Right lobe of liver (tissue), 6 donors: ENCODE data around the gene NOL11. TPM values are rescaled to one million over a fixed set of nuclear protein-coding genes. Genes with fewer than 3 reads are reported as not detected.
"Not testable (repeated sequence)": the region's sequence is repeated elsewhere in the genome, so short reads cannot be mapped to it uniquely, and the experiment has no call there.

Experiments used
- ATAC-seq, 4 donors: fragments of 200-7000 bp; cut with Tn5 transposase; one replicate each; pipeline ENCODE4 v1.9.1; 2020; ENCODE audit warnings: mild to moderate bottlenecking in 4 of 4, moderate library complexity in 4 of 4
- DNase-seq, 3 donors: peaks; one replicate each; pipeline ENCODE4 v3.0.0-alpha.2; 2020
- H3K27ac ChIP-seq, 3 donors: fragments of 200-600 bp; one replicate each; pipeline ENCODE4 v1.8.0; 2022
- H3K27me3 ChIP-seq, 2 donors: fragments of 200-600 bp; one replicate each; pipeline ENCODE4 v1.8.0; 2022
- H3K36me3 ChIP-seq, 4 donors: fragments of 200-600 bp; sonication (generic) in 1 of 4; one replicate each; pipeline versions ENCODE4 v1.5.1 to v1.8.0; 2017 to 2022; ENCODE audit warnings: control low read depth in 1 of 4
- H3K4me1 ChIP-seq, 4 donors: fragments of 200-600 bp; sonication (generic) in 1 of 4; one replicate each; pipeline versions ENCODE4 v1.5.1 to v1.8.0; 2017 to 2022; ENCODE audit warnings: control low read depth in 1 of 4
- H3K4me3 ChIP-seq, 3 donors: fragments of 200-600 bp; one replicate each; pipeline ENCODE4 v1.8.0; 2022
- H3K9me3 ChIP-seq, 4 donors: fragments of 200-600 bp; sonication (generic) in 1 of 4; one replicate each; pipeline versions ENCODE4 v1.5.1 to v1.8.0; 2017 to 2022; ENCODE audit warnings: control low read depth in 1 of 4
- POLR2A ChIP-seq: fragments of 450-650 bp; IDR thresholded peaks from one replicate; pipeline ENCODE4 v1.6.1; 2017; ENCODE audit warnings: antibody characterized with exemption, mild to moderate bottlenecking
- WGBS: methylation state at CpG from one replicate; pipeline ENCODE4 v1.1.6; 2018; ENCODE audit warnings: low coverage, low lambda C conversion rate; ENCODE audit not compliant: insufficient coverage; ENCODE audit errors: missing lambda C conversion rate; 5-methylcytosine and 5-hydroxymethylcytosine counted together
- intact Hi-C, 2 donors: fragments of 100-400 bp; cut with DNase I; formaldehyde crosslinking; loops; one replicate each; pipeline versions ENCODE4 v1.11.2 to v1.14.1; 2022
- total RNA-seq, 6 experiments: library from RNA; depleted of rRNA in 2 of 6; stranded (reverse); fragments of >200 nt in 2 of 6; fragmentation: NEBNext Ultra II Directional in 3 of 6; extraction: Animal tissue kit (Norgen Biotek cat#: 25700) in 3 of 6; gene quantifications; one replicate each; pipeline versions ENCODE4 v1.1.0 to v1.2.4, GENCODE V29; 2016 to 2023
- TF ChIP-seq, protein P1 (sequence below), 4 donors: fragments of 200-600 bp in 3 of 4; fragments of 450-650 bp in 1 of 4; IDR thresholded peaks; one replicate each; pipeline versions ENCODE4 v1.5.1 to v1.8.0; 2016 to 2022; ENCODE audit warnings: antibody characterized with exemption in 4 of 4, mild to moderate bottlenecking in 2 of 4
- donor health status: DM: no; HTN: yes; CAD: no.
- donor health status: DM: no; HTN: no; CAD: no.
- donor health status: DM: no; HTN: no; CAD: no.
- donor health status: DM: no; HTN: yes; CAD: no.
- donor health status: DM: no; HTN: yes; CAD: no.

NOL11 gene
- total RNA-seq, 6 experiments from 2014 or later = 15.8 to 22.1 (median 19.5) TPM

DNA sequence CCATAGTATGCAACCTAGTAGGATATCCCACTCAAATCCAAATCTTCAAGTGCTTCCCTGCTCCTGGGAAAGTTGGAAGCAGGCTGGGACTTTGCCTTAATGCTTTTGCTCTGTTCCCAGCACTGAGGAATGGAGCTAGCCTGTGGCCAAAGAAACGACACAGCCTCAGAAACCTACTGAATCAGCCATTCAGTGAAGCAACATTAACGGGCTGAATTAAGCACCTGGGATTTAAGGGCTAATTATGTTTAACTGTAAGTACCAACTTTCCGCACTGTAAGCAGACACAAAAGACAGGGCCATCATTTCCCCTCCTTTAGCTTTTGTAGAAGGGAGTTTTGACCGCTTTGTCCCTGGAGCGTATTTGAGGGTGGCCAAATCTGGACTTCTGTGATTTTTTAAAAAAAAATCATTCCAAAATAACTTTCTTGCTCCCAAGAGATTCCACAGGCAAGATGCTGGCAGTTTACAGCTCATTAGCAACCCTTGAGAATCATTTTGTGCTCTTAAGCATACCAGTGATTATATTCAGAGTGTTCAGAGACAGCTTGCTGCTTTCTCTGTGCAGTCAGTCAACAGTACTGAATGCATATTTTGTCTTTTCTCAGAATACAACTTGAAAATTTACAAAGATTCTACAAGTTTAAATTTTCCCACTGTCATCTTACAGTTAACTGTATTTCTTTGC lies 17.6 kb upstream of the NOL11 start:
- Histone ChIP-seq H3K27me3 (no peaks in the 10 kb centered on the region), H3K9me3 (no peaks in the 10 kb centered on the region), H3K27ac (no peak overlapping the region), H3K4me1 (no peaks in the 10 kb centered on the region), H3K36me3 (no peaks in the 10 kb centered on the region), H3K4me3 (no peak overlapping the region)
- intact Hi-C loops = no loop called here
- WGBS = 47% methylated on average over 2 of the region's 5 CpGs
- DNase-seq (no peak), ATAC-seq (no peak)
- TF ChIP-seq POLR2A = no peak
- TF ChIP-seq, protein P1, sequence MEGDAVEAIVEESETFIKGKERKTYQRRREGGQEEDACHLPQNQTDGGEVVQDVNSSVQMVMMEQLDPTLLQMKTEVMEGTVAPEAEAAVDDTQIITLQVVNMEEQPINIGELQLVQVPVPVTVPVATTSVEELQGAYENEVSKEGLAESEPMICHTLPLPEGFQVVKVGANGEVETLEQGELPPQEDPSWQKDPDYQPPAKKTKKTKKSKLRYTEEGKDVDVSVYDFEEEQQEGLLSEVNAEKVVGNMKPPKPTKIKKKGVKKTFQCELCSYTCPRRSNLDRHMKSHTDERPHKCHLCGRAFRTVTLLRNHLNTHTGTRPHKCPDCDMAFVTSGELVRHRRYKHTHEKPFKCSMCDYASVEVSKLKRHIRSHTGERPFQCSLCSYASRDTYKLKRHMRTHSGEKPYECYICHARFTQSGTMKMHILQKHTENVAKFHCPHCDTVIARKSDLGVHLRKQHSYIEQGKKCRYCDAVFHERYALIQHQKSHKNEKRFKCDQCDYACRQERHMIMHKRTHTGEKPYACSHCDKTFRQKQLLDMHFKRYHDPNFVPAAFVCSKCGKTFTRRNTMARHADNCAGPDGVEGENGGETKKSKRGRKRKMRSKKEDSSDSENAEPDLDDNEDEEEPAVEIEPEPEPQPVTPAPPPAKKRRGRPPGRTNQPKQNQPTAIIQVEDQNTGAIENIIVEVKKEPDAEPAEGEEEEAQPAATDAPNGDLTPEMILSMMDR (IDR thresholded peaks at IDR 0.05) = no peak

- H3K36me3 ChIP-seq = no peaks in the 10 kb centered on the region
- no peaks in the 10 kb centered on the region for H3K27me3 ChIP-seq
- H3K4me3 ChIP-seq = no peak overlapping the region
- H3K27ac ChIP-seq = no peak overlapping the region
- DNase-seq (no peak), ATAC-seq (no peak)
- H3K4me1 ChIP-seq = no peaks in the 10 kb centered on the region
- intact Hi-C loops = no loop called here
- TF ChIP-seq, protein P1 (IDR thresholded peaks at IDR 0.05) = no peak
- no peak for TF ChIP-seq POLR2A
- 75% methylated on average over 1 of the region's 1 CpG for WGBS
- H3K9me3 ChIP-seq = no peaks in the 10 kb centered on the region
Measured at GRCh38 chr17:67700725-67701119, 17.0 kb upstream of the NOL11 start.

- H3K9me3 ChIP-seq, H3K4me3 ChIP-seq, H3K27ac ChIP-seq, H3K4me1 ChIP-seq, intact Hi-C loops, DNase-seq, H3K27me3 ChIP-seq, H3K36me3 ChIP-seq, ATAC-seq: not testable (repeated sequence)
- WGBS = 88% methylated on average over 7 of the region's 8 CpGs
Measured at GRCh38 chr17:67702861-67703260, 14.9 kb upstream of the NOL11 start.

GRCh38 chr17:67707442-67707841 lies 10.3 kb upstream of the NOL11 start:
- DNase-seq (no peak), ATAC-seq (no peak)
- no peaks in the 10 kb centered on the region for H3K4me1 ChIP-seq
- no peak overlapping the region for H3K27ac ChIP-seq
- 54% methylated on average over 2 of the region's 2 CpGs for WGBS
- TF ChIP-seq, protein P1 (IDR thresholded peaks at IDR 0.05) = no peak
- no peak for TF ChIP-seq POLR2A
- H3K9me3 ChIP-seq = no peaks in the 10 kb centered on the region
- intact Hi-C loops = no loop called here
- no peaks in the 10 kb centered on the region for H3K27me3 ChIP-seq
- no peaks in the 10 kb centered on the region for H3K36me3 ChIP-seq
- H3K4me3 ChIP-seq = no peak overlapping the region

GRCh38 chr17:67708378-67708777 lies 9.4 kb upstream of the NOL11 start:
- ATAC-seq = no peak
- no peak overlapping the region for H3K4me3 ChIP-seq
- TF ChIP-seq POLR2A = no peak
- TF ChIP-seq, protein P1 (IDR thresholded peaks at IDR 0.05) = no peak
- no peaks in the 10 kb centered on the region for H3K36me3 ChIP-seq
- 85% methylated on average over 3 of the region's 3 CpGs for WGBS
- intact Hi-C loops = no loop called here
- H3K4me1 ChIP-seq = no peaks in the 10 kb centered on the region
- DNase-seq = no peak
- no peaks in the 10 kb centered on the region for H3K27me3 ChIP-seq
- no peaks in the 10 kb centered on the region for H3K9me3 ChIP-seq
- H3K27ac ChIP-seq = no peak overlapping the region
